GM12878 (cell line): Measurements from ENCODE around the gene ARHGAP12. TPM values are rescaled to one million over a fixed set of nuclear protein-coding genes. Genes with fewer than 3 reads are reported as not detected.

ENCODE experiments used
- BACH1 ChIP-seq: fragments of 450-650 bp; IDR thresholded peaks from 2 replicates; pipeline ENCODE4 v1.6.1; 2017; ENCODE audit warnings: mild to moderate bottlenecking, borderline replicate concordance
- BCL11A ChIP-seq: IDR thresholded peaks from 2 replicates; pipeline ENCODE4 v1.6.1; 2011; ENCODE audit warnings: low read depth, low read length
- BHLHE40 ChIP-seq, 2 experiments: fragments of 450-650 bp in 1 of 2; IDR thresholded peaks; 2 replicates each; pipeline ENCODE4 v1.6.1; 2011 to 2017; ENCODE audit warnings: low read depth in 2 of 2, borderline replicate concordance in 1 of 2, improper control_type of control experiment in 1 of 2, low read length in 1 of 2, mild to moderate bottlenecking in 1 of 2
- BMI1 ChIP-seq: fragments of 450-650 bp; IDR thresholded peaks from 2 replicates; pipeline ENCODE4 v1.6.1; 2016; ENCODE audit warnings: mild to moderate bottlenecking, moderate library complexity, borderline replicate concordance
- CBX5 ChIP-seq: sonication (generic); IDR thresholded peaks from 2 replicates; pipeline ENCODE4 v1.6.1; 2016; ENCODE audit warnings: low read depth, moderate library complexity, mild to moderate bottlenecking, inconsistent platforms
- CUX1 ChIP-seq: IDR thresholded peaks from 2 replicates; pipeline ENCODE4 v1.6.1; 2012; ENCODE audit warnings: improper control_type of control experiment, low read depth, low read length; ENCODE audit not compliant: insufficient replicate concordance
- EED ChIP-seq: sonication (generic); IDR thresholded peaks from 2 replicates; pipeline ENCODE4 v1.6.1; 2016; ENCODE audit warnings: antibody characterized with exemption, low read depth
- ETV6 ChIP-seq, 2 experiments: fragments of 450-650 bp in 1 of 2; IDR thresholded peaks in 1 of 2; conservative IDR thresholded peaks in 1 of 2; 2 replicates each; pipeline ENCODE4 v1.6.1; 2014; ENCODE audit warnings: antibody characterized with exemption in 1 of 2, borderline replicate concordance in 1 of 2, low read depth in 1 of 2, mild to moderate bottlenecking in 1 of 2, moderate library complexity in 1 of 2
- FOXM1 ChIP-seq: IDR thresholded peaks from 2 replicates; pipeline ENCODE4 v1.6.1; 2012; ENCODE audit warnings: low read depth, mild to moderate bottlenecking, inconsistent platforms, low read length, moderate library complexity
- GABPA ChIP-seq: IDR thresholded peaks from 2 replicates; pipeline ENCODE4 v1.6.1; 2014; ENCODE audit warnings: antibody characterized with exemption, low read depth, mild to moderate bottlenecking, inconsistent platforms
- HDAC2 ChIP-seq: fragments of 200-600 bp; sonication (generic); IDR thresholded peaks from 2 replicates; pipeline ENCODE4 v1.6.1; 2017
- HDGF ChIP-seq: fragments of 450-650 bp; IDR thresholded peaks from 2 replicates; pipeline ENCODE4 v1.6.1; 2016; ENCODE audit warnings: antibody characterized with exemption
- JUND ChIP-seq: IDR thresholded peaks from 2 replicates; pipeline ENCODE4 v1.6.1; 2012; ENCODE audit warnings: low read depth, mild to moderate bottlenecking, low read length, improper control_type of control experiment, moderate library complexity
- MEF2B ChIP-seq: fragments of 450-650 bp; IDR thresholded peaks from 2 replicates; pipeline ENCODE4 v1.6.1; 2018; ENCODE audit warnings: mild to moderate bottlenecking, moderate library complexity; ENCODE audit not compliant: partially characterized antibody, poor library complexity, severe bottlenecking
- RUNX3 ChIP-seq: IDR thresholded peaks from 2 replicates; pipeline ENCODE4 v1.6.1; 2012; ENCODE audit warnings: low read length, inconsistent platforms
- SKIL ChIP-seq: fragments of 450-650 bp; IDR thresholded peaks from 2 replicates; pipeline ENCODE4 v1.6.1; 2017; ENCODE audit warnings: mild to moderate bottlenecking, low read depth, inconsistent platforms; ENCODE audit not compliant: poor library complexity, severe bottlenecking
- SPI1 ChIP-seq: IDR thresholded peaks from 2 replicates; pipeline ENCODE4 v1.6.1; 2011; ENCODE audit warnings: low read depth, mild to moderate bottlenecking, low read length, moderate library complexity, borderline replicate concordance; ENCODE audit not compliant: insufficient read depth
- STAT3 ChIP-seq: IDR thresholded peaks from 2 replicates; pipeline ENCODE4 v1.6.1; 2011; ENCODE audit warnings: low read depth, low read length, improper control_type of control experiment
- SUZ12 ChIP-seq: fragments of 200-600 bp; sonication (generic); IDR thresholded peaks from one replicate; pipeline ENCODE4 v1.6.1; 2018; ENCODE audit warnings: antibody characterized with exemption, mild to moderate bottlenecking; ENCODE audit not compliant: unreplicated experiment
- TCF3 ChIP-seq: IDR thresholded peaks from 2 replicates; pipeline ENCODE4 v1.6.1; 2012; ENCODE audit warnings: low read depth, mild to moderate bottlenecking, low read length, borderline replicate concordance; ENCODE audit not compliant: insufficient read depth
- ZNF207 ChIP-seq: fragments of 450-650 bp; IDR thresholded peaks from 2 replicates; pipeline ENCODE4 v1.6.1; 2014; ENCODE audit warnings: antibody characterized with exemption, mild to moderate bottlenecking, borderline replicate concordance
- ZZZ3 ChIP-seq: IDR thresholded peaks from 2 replicates; pipeline ENCODE4 v1.6.1; 2011; ENCODE audit warnings: low read depth; ENCODE audit not compliant: control insufficient read depth, insufficient read length
- polyA plus RNA-seq, 11 experiments: library from polyadenylated mRNA; depleted of rRNA in 4 of 11; unstranded in 6 of 11; stranded (reverse) in 5 of 11; fragments of >200 nt; fragmentation: Nextera tagmentation in 4 of 11; fragmentation: Illumina TruSeq in 1 of 11; extraction: Ambion mirVana in 4 of 11; extraction: Trizol in 1 of 11; gene quantifications; 1 replicate in 1 of 11; 2 replicates in 10 of 11; pipeline versions ENCODE4 v1.2.1 to v1.2.3, GENCODE V29; 2011 to 2016; ENCODE audit warnings: inconsistent platforms in 2 of 11, missing spikeins in 2 of 11, low read depth in 1 of 11
- total RNA-seq, 4 experiments: library from RNA; depleted of rRNA in 3 of 4; stranded (reverse); fragments of >200 nt in 3 of 4; fragmentation: Illumina TruSeq in 1 of 4; extraction: Trizol in 1 of 4; gene quantifications; 2 replicates each; pipeline versions ENCODE4 v1.2.1 to v1.2.3, GENCODE V29; 2013 to 2021
- TF ChIP-seq, protein P1 (sequence below): fragments of 450-650 bp; IDR thresholded peaks from 2 replicates; pipeline ENCODE4 v1.6.1; 2017; ENCODE audit warnings: borderline replicate concordance

The ARHGAP12 gene
- total and polyA plus RNA-seq, 10 of the 15 experiments (the other 5 are each of a cell fraction or from before 2014, with no cell fraction given), result 5.4 to 15.6 (median 8.5) TPM

DNA sequence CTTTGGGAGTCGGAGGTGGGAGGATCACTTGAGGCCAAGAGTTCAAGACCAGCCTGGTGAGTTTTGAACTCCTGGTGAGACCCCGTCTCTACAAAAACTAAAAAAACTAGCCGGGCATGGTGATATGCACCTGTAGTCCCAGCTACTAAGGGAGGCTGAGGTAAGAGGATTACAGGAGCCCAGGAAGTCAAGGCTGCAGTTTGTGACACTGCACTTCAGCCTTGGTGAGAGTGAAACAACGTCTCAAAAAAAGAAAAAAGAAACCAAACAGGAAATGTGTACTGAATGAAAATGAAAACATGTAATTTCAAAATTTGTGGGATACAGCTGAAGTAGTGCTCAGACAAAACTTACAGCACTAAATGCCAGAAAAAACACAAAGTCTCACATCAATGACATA lies 7.6 kb downstream of the ARHGAP12 start (continued):
- no peak for TF ChIP-seq FOXM1
- TF ChIP-seq HDAC2, result no peak
- TF ChIP-seq CBX5, result no peak
- TF ChIP-seq ZZZ3, result no peak
- TF ChIP-seq BMI1, result no peak
- TF ChIP-seq MEF2B, result no peak
- TF ChIP-seq, protein P1, sequence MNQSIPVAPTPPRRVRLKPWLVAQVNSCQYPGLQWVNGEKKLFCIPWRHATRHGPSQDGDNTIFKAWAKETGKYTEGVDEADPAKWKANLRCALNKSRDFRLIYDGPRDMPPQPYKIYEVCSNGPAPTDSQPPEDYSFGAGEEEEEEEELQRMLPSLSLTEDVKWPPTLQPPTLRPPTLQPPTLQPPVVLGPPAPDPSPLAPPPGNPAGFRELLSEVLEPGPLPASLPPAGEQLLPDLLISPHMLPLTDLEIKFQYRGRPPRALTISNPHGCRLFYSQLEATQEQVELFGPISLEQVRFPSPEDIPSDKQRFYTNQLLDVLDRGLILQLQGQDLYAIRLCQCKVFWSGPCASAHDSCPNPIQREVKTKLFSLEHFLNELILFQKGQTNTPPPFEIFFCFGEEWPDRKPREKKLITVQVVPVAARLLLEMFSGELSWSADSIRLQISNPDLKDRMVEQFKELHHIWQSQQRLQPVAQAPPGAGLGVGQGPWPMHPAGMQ, result no peak
- TF ChIP-seq HDGF, result no peak
- TF ChIP-seq TCF3, result no peak
- 0 out of 2 replicates have a peak, but pooled peaks have one; percentile 7 for TF ChIP-seq GABPA
- no peak for TF ChIP-seq JUND
- peak; percentile 57 for TF ChIP-seq RUNX3
- TF ChIP-seq SKIL, result no peak
- no peak for TF ChIP-seq BCL11A
- no peak for TF ChIP-seq ZNF207
- no peak for TF ChIP-seq STAT3
- no peak for TF ChIP-seq BHLHE40 (IDR thresholded peaks at IDR 0.05; ENCODE audit: borderline replicate concordance in 1 of 2, low read depth in 2 of 2, low read length in 1 of 2)
- TF ChIP-seq SUZ12, result no peak
- TF ChIP-seq ETV6 (conservative IDR thresholded peaks at IDR 0.05 in 1 of 2, IDR thresholded peaks at IDR 0.05 in 1 of 2; ENCODE audit: borderline replicate concordance in 1 of 2, low read depth in 1 of 2), result peak in 1 of 2 experiments; percentile 18; a peak in 1 of 4 replicates
- TF ChIP-seq BACH1, result no peak
- TF ChIP-seq EED, result 0 out of 2 replicates have a peak, but pooled peaks have one; percentile 49
- TF ChIP-seq CUX1, result no peak
- no peak for TF ChIP-seq SPI1
